NCI-H526 (cell line): ENCODE measurements around the gene SFXN5.

ENCODE experiments used
- DNase-seq, 2 experiments: peaks; one replicate each; lab custom pipeline; 2025; lab: John Stamatoyannopoulos, UW

Gene SFXN5

GRCh38 chr2:72940786-72941185 lies 130.7 kb downstream of the SFXN5 start:
- DNase-seq = peak in 1 of 2 experiments; percentile 72

- no peak for DNase-seq
Measured at GRCh38 chr2:72940361-72940760, 131.2 kb downstream of the SFXN5 start.

- no peak for DNase-seq
Measured at GRCh38 chr2:72938455-72938854, 133.1 kb downstream of the SFXN5 start.

GRCh38 chr2:72937356-72937669 lies 134.2 kb downstream of the SFXN5 start:
- no peak for DNase-seq

GRCh38 chr2:72936660-72937355 lies 134.7 kb downstream of the SFXN5 start:
- no peak for DNase-seq

GRCh38 chr2:72935611-72935957 lies 135.9 kb downstream of the SFXN5 start:
- no peak for DNase-seq

- DNase-seq = peak in 1 of 2 experiments; percentile 33
Measured at GRCh38 chr2:72934683-72935610, 136.6 kb downstream of the SFXN5 start.

- DNase-seq = no peak
Measured at GRCh38 chr2:72933646-72934151, 137.8 kb downstream of the SFXN5 start.

GRCh38 chr2:72933207-72933606 lies 138.3 kb downstream of the SFXN5 start:
- DNase-seq = no peak

GRCh38 chr2:72932805-72933204 lies 138.7 kb downstream of the SFXN5 start:
- DNase-seq = no peak

- no peak for DNase-seq
Measured at GRCh38 chr2:72932045-72932740, 139.3 kb downstream of the SFXN5 start.

- no peak for DNase-seq
Measured at GRCh38 chr2:72931280-72931910, 140.1 kb downstream of the SFXN5 start.

- DNase-seq = no peak
Measured at GRCh38 chr2:72929010-72929409, 142.5 kb downstream of the SFXN5 start.

GRCh38 chr2:72927619-72928550 lies 143.6 kb downstream of the SFXN5 start:
- DNase-seq = no peak

- no peak for DNase-seq
Measured at GRCh38 chr2:72926811-72927465, 144.6 kb downstream of the SFXN5 start.

GRCh38 chr2:72926368-72926767 lies 145.1 kb downstream of the SFXN5 start:
- no peak for DNase-seq

- no peak for DNase-seq
Measured at GRCh38 chr2:72925328-72925943, 146.1 kb downstream of the SFXN5 start.

GRCh38 chr2:72924353-72925240 lies 146.9 kb downstream of the SFXN5 start:
- DNase-seq = peak in 1 of 2 experiments; percentile 63

- no peak for DNase-seq
Measured at GRCh38 chr2:72923833-72924352, 147.6 kb downstream of the SFXN5 start.
